GM23338 (cell line): ENCODE measurements around the gene ELOVL6. TPM values are rescaled to one million over a fixed set of nuclear protein-coding genes. Genes with fewer than 3 reads are reported as not detected.

Source experiments
- ATAC-seq: fragments of 200-7000 bp; cut with Tn5 transposase; 3 replicates; pipeline ENCODE4 v1.9.1; 2020
- DNase-seq: peaks from one replicate; pipeline ENCODE4 v3.0.0-alpha.2; 2015; ENCODE audit warnings: low spot score
- H2AFZ ChIP-seq: fragments of 200-600 bp; sonication (generic); 2 replicates; pipeline ENCODE4 v1.8.0; 2016; ENCODE audit warnings: antibody characterized with exemption, mild to moderate bottlenecking, moderate library complexity
- H3F3A ChIP-seq: fragments of 200-600 bp; sonication (generic); replicated peaks from 2 replicates; pipeline ENCODE4 v1.8.0; 2017; ENCODE audit warnings: antibody characterized with exemption, mixed run types, low read depth
- H3K27ac ChIP-seq: fragments of 200-600 bp; sonication (generic); 2 replicates; pipeline ENCODE4 v1.6.1; 2016; ENCODE audit warnings: low read depth
- H3K27me3 ChIP-seq: fragments of 200-600 bp; sonication (generic); 2 replicates; pipeline ENCODE4 v1.8.0; 2016; ENCODE audit warnings: mild to moderate bottlenecking, mixed run types, moderate library complexity; ENCODE audit not compliant: insufficient read depth
- H3K36me3 ChIP-seq: fragments of 200-600 bp; sonication (generic); 2 replicates; pipeline ENCODE4 v1.8.0; 2016; ENCODE audit warnings: mild to moderate bottlenecking; ENCODE audit not compliant: insufficient read depth
- H3K4me1 ChIP-seq: fragments of 200-600 bp; sonication (generic); 2 replicates; pipeline ENCODE4 v1.8.0; 2016; ENCODE audit warnings: mild to moderate bottlenecking, moderate library complexity; ENCODE audit not compliant: insufficient read depth
- H3K4me2 ChIP-seq: fragments of 200-600 bp; sonication (generic); 2 replicates; pipeline ENCODE4 v1.7.1; 2017; ENCODE audit warnings: mixed run types
- H3K4me3 ChIP-seq: fragments of 200-600 bp; sonication (generic); 2 replicates; pipeline ENCODE4 v1.6.1; 2016; ENCODE audit warnings: mixed run types
- H3K79me2 ChIP-seq: fragments of 200-600 bp; sonication (generic); replicated peaks from 2 replicates; pipeline ENCODE4 v1.8.0; 2017; ENCODE audit warnings: mild to moderate bottlenecking; ENCODE audit not compliant: insufficient read depth
- H3K9me2 ChIP-seq: fragments of 200-600 bp; sonication (generic); 2 replicates; pipeline ENCODE4 v1.8.0; 2017; ENCODE audit not compliant: insufficient read depth
- H4K20me1 ChIP-seq: fragments of 200-600 bp; sonication (generic); replicated peaks from 2 replicates; pipeline ENCODE4 v1.8.0; 2017; ENCODE audit warnings: mild to moderate bottlenecking; ENCODE audit not compliant: insufficient read depth
- H3K27ac Mint-ChIP-seq: 2 replicates; pipeline ENCODE4 v1.8.0; 2020; ENCODE audit warnings: inconsistent platforms, mild to moderate bottlenecking, moderate library complexity, mixed read lengths
- H3K27me3 Mint-ChIP-seq: 3 replicates; pipeline ENCODE4 v1.8.0; 2022; ENCODE audit warnings: low read depth, mild to moderate bottlenecking, moderate library complexity, mixed read lengths, inconsistent platforms; ENCODE audit not compliant: insufficient read depth, poor library complexity
- H3K36me3 Mint-ChIP-seq: 3 replicates; pipeline ENCODE4 v1.8.0; 2021; ENCODE audit warnings: low read depth, mild to moderate bottlenecking, inconsistent platforms, moderate library complexity, mixed read lengths
- H3K4me1 Mint-ChIP-seq: 3 replicates; pipeline ENCODE4 v1.8.0; 2020; ENCODE audit warnings: mild to moderate bottlenecking, inconsistent platforms, mixed read lengths
- H3K4me3 Mint-ChIP-seq: 3 replicates; pipeline ENCODE4 v1.8.0; 2021; ENCODE audit warnings: moderate library complexity, mild to moderate bottlenecking, inconsistent platforms, mixed read lengths
- H3K9me3 Mint-ChIP-seq: 3 replicates; pipeline ENCODE4 v1.8.0; 2020; ENCODE audit warnings: moderate library complexity, mild to moderate bottlenecking, inconsistent platforms, mixed read lengths
- CREB1 ChIP-seq: fragments of 250-450 bp; sonication (Bioruptor Pico); IDR thresholded peaks from 2 replicates; pipeline ENCODE4 v1.5.0; 2020; ENCODE audit warnings: low read depth, mild to moderate bottlenecking, moderate library complexity
- EZH2 ChIP-seq: fragments of 200-600 bp; sonication (generic); IDR thresholded peaks from one replicate; pipeline ENCODE4 v1.8.0; 2017; ENCODE audit warnings: antibody characterized with exemption, mild to moderate bottlenecking, low read depth; ENCODE audit not compliant: unreplicated experiment
- EZH2phosphoT487 ChIP-seq: fragments of 200-600 bp; sonication (generic); IDR thresholded peaks from one replicate; pipeline ENCODE4 v1.8.1; 2018; ENCODE audit warnings: antibody characterized with exemption; ENCODE audit not compliant: unreplicated experiment
- JUNB ChIP-seq: IDR thresholded peaks from one replicate; pipeline ENCODE4 v1.6.1; 2016; ENCODE audit warnings: antibody characterized with exemption; ENCODE audit not compliant: unreplicated experiment
- NANOG ChIP-seq: IDR thresholded peaks from 2 replicates; pipeline ENCODE4 v1.6.1; 2016; ENCODE audit warnings: antibody characterized with exemption, borderline replicate concordance
- POLR2AphosphoS5 ChIP-seq: IDR thresholded peaks from 2 replicates; pipeline ENCODE4 v1.6.1; 2016; ENCODE audit warnings: antibody characterized with exemption, low read depth
- STAT1 ChIP-seq: IDR thresholded peaks from one replicate; pipeline ENCODE4 v1.6.1; 2016; ENCODE audit warnings: antibody characterized with exemption; ENCODE audit not compliant: unreplicated experiment
- ZNF114 ChIP-seq: fragments of 250-450 bp; sonication (Bioruptor Pico); IDR thresholded peaks from 2 replicates; pipeline ENCODE4 v1.5.0; 2020; ENCODE audit warnings: mild to moderate bottlenecking, moderate library complexity
- ZNF331 ChIP-seq: fragments of 250-450 bp; sonication (Bioruptor Pico); IDR thresholded peaks from 2 replicates; pipeline ENCODE4 v1.5.0; 2020; ENCODE audit warnings: low read depth, mild to moderate bottlenecking, moderate library complexity
- polyA plus RNA-seq: library from polyadenylated mRNA; unstranded; fragments of >200 nt; fragmentation: Nextera tagmentation; extraction: Ambion mirVana; gene quantifications from 2 replicates; pipeline ENCODE4 v1.2.1, GENCODE V29; 2016
- total RNA-seq: library from RNA; depleted of rRNA; stranded (reverse); fragments of >200 nt; shearing (Covaris generic); gene quantifications from 2 replicates; pipeline ENCODE4 v1.2.3, GENCODE V29; 2014
- TF ChIP-seq, protein P1 (sequence below): IDR thresholded peaks from one replicate; pipeline ENCODE4 v1.6.1; 2018; ENCODE audit warnings: antibody characterized with exemption; ENCODE audit not compliant: unreplicated experiment
- TF ChIP-seq, protein P2 (sequence below): IDR thresholded peaks from 2 replicates; pipeline ENCODE4 v1.6.1; 2016; ENCODE audit warnings: antibody characterized with exemption
- TF ChIP-seq, protein P3 (sequence below): fragments of 250-450 bp; sonication (Bioruptor Pico); IDR thresholded peaks from 2 replicates; pipeline ENCODE4 v1.5.0; 2020; ENCODE audit warnings: mild to moderate bottlenecking, moderate library complexity
- TF ChIP-seq, protein P4 (sequence below), 2 experiments: fragments of 200-600 bp in 1 of 2; sonication (generic) in 1 of 2; conservative IDR thresholded peaks; 2 replicates each; pipeline versions ENCODE4 v1.5.1 to v1.6.1; 2016 to 2017; ENCODE audit warnings: antibody characterized with exemption in 2 of 2, low read depth in 2 of 2, mild to moderate bottlenecking in 2 of 2, moderate library complexity in 1 of 2

ELOVL6 gene
- total and polyA plus RNA-seq, 2 experiments from 2014 or later: 82.7 to 89.5 TPM

DNA sequence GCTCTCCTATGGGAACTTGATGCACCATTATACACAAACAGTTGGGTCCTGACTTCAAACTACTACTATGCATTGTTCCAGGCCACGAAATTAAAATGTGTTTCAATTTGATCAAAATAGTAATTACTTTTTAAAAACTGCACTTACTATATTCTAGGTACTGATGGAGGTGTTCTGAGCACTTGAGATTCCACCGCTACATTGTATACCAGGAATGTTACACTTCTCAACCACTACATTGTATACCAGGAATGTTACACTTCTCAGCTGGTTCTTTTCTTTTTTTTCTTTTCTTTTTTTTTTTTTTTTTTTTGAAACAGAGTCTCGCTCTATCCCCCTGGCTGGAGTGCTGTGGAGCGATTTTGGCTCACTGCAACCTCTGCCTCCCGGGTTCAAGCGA is 77.9 kb downstream of the ELOVL6 start:
- Histone ChIP-seq H3K27ac (peak overlapping the region; percentile 53; the same call in 1 of the 2 replicates), H3K4me3 (no peak overlapping the region), H3K79me2 (peaks cover 72% of the 10 kb centered on the region), H4K20me1 (peaks cover 10% of the 10 kb centered on the region; the same call in 1 of the 2 replicates), H3K4me1 (peaks cover 9% of the 10 kb centered on the region), H2AFZ (no peak overlapping the region), H3K27me3 (no peaks in the 10 kb centered on the region), H3F3A (no peaks in the 10 kb centered on the region), H3K4me2 (no peak overlapping the region), H3K9me2 (peaks cover 4% of the 10 kb centered on the region; the same call in 1 of the 2 replicates), H3K36me3 (no peaks in the 10 kb centered on the region)
- H3K36me3 Mint-ChIP-seq: peaks cover 38% of the 10 kb centered on the region
- H3K4me1 Mint-ChIP-seq: peaks cover 19% of the 10 kb centered on the region
- no peak for DNase-seq
- TF ChIP-seq EZH2 (no peak), ZNF114 (no peak), STAT1 (no peak), EZH2phosphoT487 (no peak), JUNB (no peak), POLR2AphosphoS5 (no peak), ZNF331 (CRISPR knock-in tag) (no peak), CREB1 (CRISPR knock-in tag) (no peak), NANOG (no peak)
- TF ChIP-seq, protein P1, sequence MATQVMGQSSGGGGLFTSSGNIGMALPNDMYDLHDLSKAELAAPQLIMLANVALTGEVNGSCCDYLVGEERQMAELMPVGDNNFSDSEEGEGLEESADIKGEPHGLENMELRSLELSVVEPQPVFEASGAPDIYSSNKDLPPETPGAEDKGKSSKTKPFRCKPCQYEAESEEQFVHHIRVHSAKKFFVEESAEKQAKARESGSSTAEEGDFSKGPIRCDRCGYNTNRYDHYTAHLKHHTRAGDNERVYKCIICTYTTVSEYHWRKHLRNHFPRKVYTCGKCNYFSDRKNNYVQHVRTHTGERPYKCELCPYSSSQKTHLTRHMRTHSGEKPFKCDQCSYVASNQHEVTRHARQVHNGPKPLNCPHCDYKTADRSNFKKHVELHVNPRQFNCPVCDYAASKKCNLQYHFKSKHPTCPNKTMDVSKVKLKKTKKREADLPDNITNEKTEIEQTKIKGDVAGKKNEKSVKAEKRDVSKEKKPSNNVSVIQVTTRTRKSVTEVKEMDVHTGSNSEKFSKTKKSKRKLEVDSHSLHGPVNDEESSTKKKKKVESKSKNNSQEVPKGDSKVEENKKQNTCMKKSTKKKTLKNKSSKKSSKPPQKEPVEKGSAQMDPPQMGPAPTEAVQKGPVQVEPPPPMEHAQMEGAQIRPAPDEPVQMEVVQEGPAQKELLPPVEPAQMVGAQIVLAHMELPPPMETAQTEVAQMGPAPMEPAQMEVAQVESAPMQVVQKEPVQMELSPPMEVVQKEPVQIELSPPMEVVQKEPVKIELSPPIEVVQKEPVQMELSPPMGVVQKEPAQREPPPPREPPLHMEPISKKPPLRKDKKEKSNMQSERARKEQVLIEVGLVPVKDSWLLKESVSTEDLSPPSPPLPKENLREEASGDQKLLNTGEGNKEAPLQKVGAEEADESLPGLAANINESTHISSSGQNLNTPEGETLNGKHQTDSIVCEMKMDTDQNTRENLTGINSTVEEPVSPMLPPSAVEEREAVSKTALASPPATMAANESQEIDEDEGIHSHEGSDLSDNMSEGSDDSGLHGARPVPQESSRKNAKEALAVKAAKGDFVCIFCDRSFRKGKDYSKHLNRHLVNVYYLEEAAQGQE: no peak
- TF ChIP-seq, protein P2, sequence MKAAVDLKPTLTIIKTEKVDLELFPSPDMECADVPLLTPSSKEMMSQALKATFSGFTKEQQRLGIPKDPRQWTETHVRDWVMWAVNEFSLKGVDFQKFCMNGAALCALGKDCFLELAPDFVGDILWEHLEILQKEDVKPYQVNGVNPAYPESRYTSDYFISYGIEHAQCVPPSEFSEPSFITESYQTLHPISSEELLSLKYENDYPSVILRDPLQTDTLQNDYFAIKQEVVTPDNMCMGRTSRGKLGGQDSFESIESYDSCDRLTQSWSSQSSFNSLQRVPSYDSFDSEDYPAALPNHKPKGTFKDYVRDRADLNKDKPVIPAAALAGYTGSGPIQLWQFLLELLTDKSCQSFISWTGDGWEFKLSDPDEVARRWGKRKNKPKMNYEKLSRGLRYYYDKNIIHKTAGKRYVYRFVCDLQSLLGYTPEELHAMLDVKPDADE: no peak
- TF ChIP-seq, protein P3, sequence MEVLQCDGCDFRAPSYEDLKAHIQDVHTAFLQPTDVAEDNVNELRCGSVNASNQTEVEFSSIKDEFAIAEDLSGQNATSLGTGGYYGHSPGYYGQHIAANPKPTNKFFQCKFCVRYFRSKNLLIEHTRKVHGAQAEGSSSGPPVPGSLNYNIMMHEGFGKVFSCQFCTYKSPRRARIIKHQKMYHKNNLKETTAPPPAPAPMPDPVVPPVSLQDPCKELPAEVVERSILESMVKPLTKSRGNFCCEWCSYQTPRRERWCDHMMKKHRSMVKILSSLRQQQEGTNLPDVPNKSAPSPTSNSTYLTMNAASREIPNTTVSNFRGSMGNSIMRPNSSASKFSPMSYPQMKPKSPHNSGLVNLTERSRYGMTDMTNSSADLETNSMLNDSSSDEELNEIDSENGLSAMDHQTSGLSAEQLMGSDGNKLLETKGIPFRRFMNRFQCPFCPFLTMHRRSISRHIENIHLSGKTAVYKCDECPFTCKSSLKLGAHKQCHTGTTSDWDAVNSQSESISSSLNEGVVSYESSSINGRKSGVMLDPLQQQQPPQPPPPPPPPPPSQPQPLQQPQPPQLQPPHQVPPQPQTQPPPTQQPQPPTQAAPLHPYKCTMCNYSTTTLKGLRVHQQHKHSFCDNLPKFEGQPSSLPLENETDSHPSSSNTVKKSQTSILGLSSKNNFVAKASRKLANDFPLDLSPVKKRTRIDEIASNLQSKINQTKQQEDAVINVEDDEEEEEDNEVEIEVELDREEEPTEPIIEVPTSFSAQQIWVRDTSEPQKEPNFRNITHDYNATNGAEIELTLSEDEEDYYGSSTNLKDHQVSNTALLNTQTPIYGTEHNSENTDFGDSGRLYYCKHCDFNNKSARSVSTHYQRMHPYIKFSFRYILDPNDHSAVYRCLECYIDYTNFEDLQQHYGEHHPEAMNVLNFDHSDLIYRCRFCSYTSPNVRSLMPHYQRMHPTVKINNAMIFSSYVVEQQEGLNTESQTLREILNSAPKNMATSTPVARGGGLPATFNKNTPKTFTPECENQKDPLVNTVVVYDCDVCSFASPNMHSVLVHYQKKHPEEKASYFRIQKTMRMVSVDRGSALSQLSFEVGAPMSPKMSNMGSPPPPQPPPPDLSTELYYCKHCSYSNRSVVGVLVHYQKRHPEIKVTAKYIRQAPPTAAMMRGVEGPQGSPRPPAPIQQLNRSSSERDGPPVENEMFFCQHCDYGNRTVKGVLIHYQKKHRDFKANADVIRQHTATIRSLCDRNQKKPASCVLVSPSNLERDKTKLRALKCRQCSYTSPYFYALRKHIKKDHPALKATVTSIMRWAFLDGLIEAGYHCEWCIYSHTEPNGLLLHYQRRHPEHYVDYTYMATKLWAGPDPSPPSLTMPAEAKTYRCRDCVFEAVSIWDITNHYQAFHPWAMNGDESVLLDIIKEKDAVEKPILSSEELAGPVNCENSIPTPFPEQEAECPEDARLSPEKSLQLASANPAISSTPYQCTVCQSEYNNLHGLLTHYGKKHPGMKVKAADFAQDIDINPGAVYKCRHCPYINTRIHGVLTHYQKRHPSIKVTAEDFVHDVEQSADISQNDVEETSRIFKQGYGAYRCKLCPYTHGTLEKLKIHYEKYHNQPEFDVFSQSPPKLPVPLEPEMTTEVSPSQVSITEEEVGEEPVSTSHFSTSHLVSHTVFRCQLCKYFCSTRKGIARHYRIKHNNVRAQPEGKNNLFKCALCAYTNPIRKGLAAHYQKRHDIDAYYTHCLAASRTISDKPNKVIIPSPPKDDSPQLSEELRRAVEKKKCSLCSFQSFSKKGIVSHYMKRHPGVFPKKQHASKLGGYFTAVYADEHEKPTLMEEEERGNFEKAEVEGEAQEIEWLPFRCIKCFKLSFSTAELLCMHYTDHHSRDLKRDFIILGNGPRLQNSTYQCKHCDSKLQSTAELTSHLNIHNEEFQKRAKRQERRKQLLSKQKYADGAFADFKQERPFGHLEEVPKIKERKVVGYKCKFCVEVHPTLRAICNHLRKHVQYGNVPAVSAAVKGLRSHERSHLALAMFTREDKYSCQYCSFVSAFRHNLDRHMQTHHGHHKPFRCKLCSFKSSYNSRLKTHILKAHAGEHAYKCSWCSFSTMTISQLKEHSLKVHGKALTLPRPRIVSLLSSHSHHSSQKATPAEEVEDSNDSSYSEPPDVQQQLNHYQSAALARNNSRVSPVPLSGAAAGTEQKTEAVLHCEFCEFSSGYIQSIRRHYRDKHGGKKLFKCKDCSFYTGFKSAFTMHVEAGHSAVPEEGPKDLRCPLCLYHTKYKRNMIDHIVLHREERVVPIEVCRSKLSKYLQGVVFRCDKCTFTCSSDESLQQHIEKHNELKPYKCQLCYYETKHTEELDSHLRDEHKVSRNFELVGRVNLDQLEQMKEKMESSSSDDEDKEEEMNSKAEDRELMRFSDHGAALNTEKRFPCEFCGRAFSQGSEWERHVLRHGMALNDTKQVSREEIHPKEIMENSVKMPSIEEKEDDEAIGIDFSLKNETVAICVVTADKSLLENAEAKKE (CRISPR knock-in tag): no peak
- TF ChIP-seq, protein P4, sequence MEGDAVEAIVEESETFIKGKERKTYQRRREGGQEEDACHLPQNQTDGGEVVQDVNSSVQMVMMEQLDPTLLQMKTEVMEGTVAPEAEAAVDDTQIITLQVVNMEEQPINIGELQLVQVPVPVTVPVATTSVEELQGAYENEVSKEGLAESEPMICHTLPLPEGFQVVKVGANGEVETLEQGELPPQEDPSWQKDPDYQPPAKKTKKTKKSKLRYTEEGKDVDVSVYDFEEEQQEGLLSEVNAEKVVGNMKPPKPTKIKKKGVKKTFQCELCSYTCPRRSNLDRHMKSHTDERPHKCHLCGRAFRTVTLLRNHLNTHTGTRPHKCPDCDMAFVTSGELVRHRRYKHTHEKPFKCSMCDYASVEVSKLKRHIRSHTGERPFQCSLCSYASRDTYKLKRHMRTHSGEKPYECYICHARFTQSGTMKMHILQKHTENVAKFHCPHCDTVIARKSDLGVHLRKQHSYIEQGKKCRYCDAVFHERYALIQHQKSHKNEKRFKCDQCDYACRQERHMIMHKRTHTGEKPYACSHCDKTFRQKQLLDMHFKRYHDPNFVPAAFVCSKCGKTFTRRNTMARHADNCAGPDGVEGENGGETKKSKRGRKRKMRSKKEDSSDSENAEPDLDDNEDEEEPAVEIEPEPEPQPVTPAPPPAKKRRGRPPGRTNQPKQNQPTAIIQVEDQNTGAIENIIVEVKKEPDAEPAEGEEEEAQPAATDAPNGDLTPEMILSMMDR (conservative IDR thresholded peaks at IDR 0.05; ENCODE audit: low read depth in 2 of 2): no peak
- H3K27me3 Mint-ChIP-seq: peaks cover 3% of the 10 kb centered on the region
- H3K27ac Mint-ChIP-seq: no peak overlapping the region; the same call in 1 of the 2 replicates
- no peaks in the 10 kb centered on the region for H3K9me3 Mint-ChIP-seq
- ATAC-seq: peak; percentile 35; the same call in 1 of the 3 replicates
- no peak overlapping the region for H3K4me3 Mint-ChIP-seq
